Stimulated activated naive CD8-positive, alpha-beta T cell treated with anti-CD3 and anti-CD28 coated beads, Interleukin-15, Interleukin-2, amounts not matched to agents 100 ng/mL and 50 ng/mL, for 24 hours (primary cell): ENCODE data around the gene FAM227A.
"Not testable (repeated sequence)": the region's sequence is repeated elsewhere in the genome, so short reads cannot be mapped to it uniquely, and the experiment has no call there.

Experiments
- H3K27ac Mint-ChIP-seq: one replicate; pipeline ENCODE4 v1.8.0; 2021; ENCODE audit warnings: mild to moderate bottlenecking, mixed read lengths
- H3K27me3 Mint-ChIP-seq: one replicate; pipeline ENCODE4 v1.8.0; 2021; ENCODE audit warnings: mixed read lengths
- H3K36me3 Mint-ChIP-seq: one replicate; pipeline ENCODE4 v1.8.0; 2021; ENCODE audit warnings: low read depth, mixed read lengths
- H3K4me1 Mint-ChIP-seq: one replicate; pipeline ENCODE4 v1.8.0; 2021; ENCODE audit warnings: low read depth, mixed read lengths
- H3K4me3 Mint-ChIP-seq: one replicate; pipeline ENCODE4 v1.8.0; 2021; ENCODE audit warnings: mild to moderate bottlenecking, mixed read lengths
- H3K9me3 Mint-ChIP-seq: one replicate; pipeline ENCODE4 v1.8.0; 2021; ENCODE audit warnings: mixed read lengths

Gene FAM227A

GRCh38 chr22:38608992-38609750 is 47.0 kb downstream of the FAM227A start:
- H3K9me3 Mint-ChIP-seq = no peaks in the 10 kb centered on the region
- no peaks in the 10 kb centered on the region for H3K36me3 Mint-ChIP-seq
- H3K27me3 Mint-ChIP-seq = no peaks in the 10 kb centered on the region
- no peak overlapping the region for H3K27ac Mint-ChIP-seq
- no peaks in the 10 kb centered on the region for H3K4me1 Mint-ChIP-seq
- H3K4me3 Mint-ChIP-seq = no peak overlapping the region

GRCh38 chr22:38607680-38608079 is 48.5 kb downstream of the FAM227A start:
- no peaks in the 10 kb centered on the region for H3K27me3 Mint-ChIP-seq
- no peaks in the 10 kb centered on the region for H3K9me3 Mint-ChIP-seq
- H3K4me1 Mint-ChIP-seq = no peaks in the 10 kb centered on the region
- H3K4me3 Mint-ChIP-seq = no peak overlapping the region
- H3K27ac Mint-ChIP-seq = no peak overlapping the region
- H3K36me3 Mint-ChIP-seq = no peaks in the 10 kb centered on the region

- no peaks in the 10 kb centered on the region for H3K27me3 Mint-ChIP-seq
- H3K4me1 Mint-ChIP-seq = no peaks in the 10 kb centered on the region
- no peak overlapping the region for H3K4me3 Mint-ChIP-seq
- no peaks in the 10 kb centered on the region for H3K36me3 Mint-ChIP-seq
- no peak overlapping the region for H3K27ac Mint-ChIP-seq
- no peaks in the 10 kb centered on the region for H3K9me3 Mint-ChIP-seq
Measured at GRCh38 chr22:38602166-38602565, 54.0 kb downstream of the FAM227A start.

- Mint-ChIP-seq H3K36me3 (no peaks in the 10 kb centered on the region), H3K4me1 (no peaks in the 10 kb centered on the region), H3K27ac (no peak overlapping the region), H3K4me3 (no peak overlapping the region), H3K27me3 (no peaks in the 10 kb centered on the region), H3K9me3 (no peaks in the 10 kb centered on the region)
Measured at GRCh38 chr22:38601221-38601764, 54.9 kb downstream of the FAM227A start.

- no peak overlapping the region for H3K27ac Mint-ChIP-seq
- no peak overlapping the region for H3K4me3 Mint-ChIP-seq
- H3K27me3 Mint-ChIP-seq = no peaks in the 10 kb centered on the region
- no peaks in the 10 kb centered on the region for H3K36me3 Mint-ChIP-seq
- no peaks in the 10 kb centered on the region for H3K9me3 Mint-ChIP-seq
- no peaks in the 10 kb centered on the region for H3K4me1 Mint-ChIP-seq
Measured at GRCh38 chr22:38599466-38599865, 56.7 kb downstream of the FAM227A start.

GRCh38 chr22:38582923-38583322 is 73.3 kb downstream of the FAM227A start:
- H3K27me3 Mint-ChIP-seq, H3K4me3 Mint-ChIP-seq, H3K4me1 Mint-ChIP-seq, H3K36me3 Mint-ChIP-seq, H3K9me3 Mint-ChIP-seq, H3K27ac Mint-ChIP-seq: not testable (repeated sequence)

GRCh38 chr22:38578505-38578904 is 77.7 kb downstream of the FAM227A start:
- no peaks in the 10 kb centered on the region for H3K9me3 Mint-ChIP-seq

GRCh38 chr22:38572065-38572464 is 84.1 kb downstream of the FAM227A start:
- H3K4me1 Mint-ChIP-seq = peaks cover 24% of the 10 kb centered on the region
- no peak overlapping the region for H3K4me3 Mint-ChIP-seq
- H3K36me3 Mint-ChIP-seq = no peaks in the 10 kb centered on the region
- H3K27me3 Mint-ChIP-seq = no peaks in the 10 kb centered on the region
- H3K9me3 Mint-ChIP-seq = no peaks in the 10 kb centered on the region
- H3K27ac Mint-ChIP-seq = no peak overlapping the region

More at GRCh38 chr22:38578505-38578904, 77.7 kb downstream of the FAM227A start:
- no peak overlapping the region for H3K4me3 Mint-ChIP-seq
- no peak overlapping the region for H3K27ac Mint-ChIP-seq
- H3K4me1 Mint-ChIP-seq = no peaks in the 10 kb centered on the region
- no peaks in the 10 kb centered on the region for H3K36me3 Mint-ChIP-seq
- no peaks in the 10 kb centered on the region for H3K27me3 Mint-ChIP-seq

GRCh38 chr22:38570779-38571364 is 85.3 kb downstream of the FAM227A start:
- Mint-ChIP-seq H3K9me3 (no peaks in the 10 kb centered on the region), H3K27me3 (no peaks in the 10 kb centered on the region), H3K4me3 (peak overlapping the region; percentile 98), H3K4me1 (peaks cover 24% of the 10 kb centered on the region), H3K36me3 (no peaks in the 10 kb centered on the region), H3K27ac (peak overlapping the region; percentile 93)

GRCh38 chr22:38569972-38570778 is 86.0 kb downstream of the FAM227A start, which contains the start of gene DMC1:
DMC1 (minus strand) TSS chr22:38570183; CDS start chr22:38568256, 1,927 bp downstream.
- Mint-ChIP-seq H3K27ac (peak within 1 kb of the TSS; percentile 97), H3K27me3 (no peaks in the 10 kb centered on the region), H3K9me3 (no peaks in the 10 kb centered on the region), H3K4me3 (peak within 1 kb of the TSS; percentile 98), H3K36me3 (no peaks in the 10 kb centered on the region), H3K4me1 (peaks cover 24% of the 10 kb centered on the region)

GRCh38 chr22:38569181-38569971 is 86.8 kb downstream of the FAM227A start:
- Mint-ChIP-seq H3K27me3 (no peaks in the 10 kb centered on the region), H3K27ac (peak overlapping the region; percentile 97), H3K36me3 (no peaks in the 10 kb centered on the region)

GRCh38 chr22:38567531-38568285 is 88.5 kb downstream of the FAM227A start:
- no peaks in the 10 kb centered on the region for H3K27me3 Mint-ChIP-seq
- no peak overlapping the region for H3K4me3 Mint-ChIP-seq

More at GRCh38 chr22:38569181-38569971, 86.8 kb downstream of the FAM227A start:
- peak overlapping the region; percentile 98 for H3K4me3 Mint-ChIP-seq
- H3K9me3 Mint-ChIP-seq = no peaks in the 10 kb centered on the region
- peaks cover 24% of the 10 kb centered on the region for H3K4me1 Mint-ChIP-seq

GRCh38 chr22:38566726-38567504 is 89.3 kb downstream of the FAM227A start:
- Mint-ChIP-seq H3K36me3 (no peaks in the 10 kb centered on the region), H3K27me3 (no peaks in the 10 kb centered on the region), H3K4me1 (peaks cover 16% of the 10 kb centered on the region), H3K4me3 (no peak overlapping the region), H3K9me3 (no peaks in the 10 kb centered on the region), H3K27ac (no peak overlapping the region)

More at GRCh38 chr22:38567531-38568285, 88.5 kb downstream of the FAM227A start:
- Mint-ChIP-seq H3K27ac (no peak overlapping the region), H3K36me3 (no peaks in the 10 kb centered on the region), H3K4me1 (peaks cover 18% of the 10 kb centered on the region), H3K9me3 (no peaks in the 10 kb centered on the region)
